Body of pancreas (tissue), 4 donors: ENCODE measurements around the gene BCL2.

Experiments
- POLR2A ChIP-seq, 3 donors: fragments of 450-650 bp; IDR thresholded peaks; one replicate each; pipeline ENCODE4 v1.6.1; 2016; ENCODE audit warnings: antibody characterized with exemption in 3 of 3, mild to moderate bottlenecking in 2 of 3
- TF ChIP-seq, protein P1 (sequence below), 7 experiments: fragments of 450-650 bp in 4 of 7; fragments of 200-600 bp in 3 of 7; sonication (generic) in 3 of 7; IDR thresholded peaks; one replicate each; pipeline ENCODE4 v1.5.1; 2016 to 2019; ENCODE audit warnings: antibody characterized with exemption in 7 of 7

- TF ChIP-seq, protein P1, sequence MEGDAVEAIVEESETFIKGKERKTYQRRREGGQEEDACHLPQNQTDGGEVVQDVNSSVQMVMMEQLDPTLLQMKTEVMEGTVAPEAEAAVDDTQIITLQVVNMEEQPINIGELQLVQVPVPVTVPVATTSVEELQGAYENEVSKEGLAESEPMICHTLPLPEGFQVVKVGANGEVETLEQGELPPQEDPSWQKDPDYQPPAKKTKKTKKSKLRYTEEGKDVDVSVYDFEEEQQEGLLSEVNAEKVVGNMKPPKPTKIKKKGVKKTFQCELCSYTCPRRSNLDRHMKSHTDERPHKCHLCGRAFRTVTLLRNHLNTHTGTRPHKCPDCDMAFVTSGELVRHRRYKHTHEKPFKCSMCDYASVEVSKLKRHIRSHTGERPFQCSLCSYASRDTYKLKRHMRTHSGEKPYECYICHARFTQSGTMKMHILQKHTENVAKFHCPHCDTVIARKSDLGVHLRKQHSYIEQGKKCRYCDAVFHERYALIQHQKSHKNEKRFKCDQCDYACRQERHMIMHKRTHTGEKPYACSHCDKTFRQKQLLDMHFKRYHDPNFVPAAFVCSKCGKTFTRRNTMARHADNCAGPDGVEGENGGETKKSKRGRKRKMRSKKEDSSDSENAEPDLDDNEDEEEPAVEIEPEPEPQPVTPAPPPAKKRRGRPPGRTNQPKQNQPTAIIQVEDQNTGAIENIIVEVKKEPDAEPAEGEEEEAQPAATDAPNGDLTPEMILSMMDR (IDR thresholded peaks at IDR 0.05): no peak
- TF ChIP-seq POLR2A (IDR thresholded peaks at IDR 0.05): no peak
Observed at GRCh38 chr18:63177259-63177658, 142.3 kb downstream of the BCL2 start.
